ENCODE data around the gene COL26A1. TPM values are rescaled to one million over a fixed set of nuclear protein-coding genes. Genes with fewer than 3 reads are reported as not detected.

Gene COL26A1
- total RNA-seq, 1 experiment from 2014 or later: 42.6 TPM

GRCh38 chr7:101518336-101518735 lies 155.7 kb downstream of the COL26A1 start:
- H2BK20ac ChIP-seq (ENCODE audit: low read depth, low read length, poor library complexity, severe bottlenecking): no peak overlapping the region
- no peak overlapping the region for H3K56ac ChIP-seq (ENCODE audit: insufficient read length, low read depth, low read length)
- Mint-ChIP-seq H3K9me3 (no peaks in the 10 kb centered on the region), H3K36me3 (ENCODE audit: insufficient read depth in 1 of 3, low read depth in 3 of 3) (peaks cover 0 to 6% (median 0%) of the 10 kb centered on the region in 3 experiments; a peak in 4 of 7 replicates), H3K27ac (peak overlapping the region in 1 of 3 experiments; percentile 41; a peak in 1 of 7 replicates), H3K4me1 (peaks cover 19 to 29% of the 10 kb centered on the region in 2 experiments), H3K4me3 (no peak overlapping the region), H3K27me3 (ENCODE audit: low read depth) (peaks cover 8% of the 10 kb centered on the region)
- no peaks in the 10 kb centered on the region for H3K4me1 ChIP-seq (ENCODE audit: insufficient read depth, low read length)
- H3K14ac ChIP-seq (ENCODE audit: insufficient read depth, low read length): no peak overlapping the region; the same call in 1 of the 2 replicates
- TF ChIP-seq CTCF (conservative IDR thresholded peaks at IDR 0.05): no peak
- H4K20me1 ChIP-seq (ENCODE audit: control insufficient read depth, insufficient read depth, insufficient read length): no peaks in the 10 kb centered on the region
- H3K18ac ChIP-seq (ENCODE audit: insufficient read length, low read depth, low read length): no peak overlapping the region
- H3K23me2 ChIP-seq (ENCODE audit: insufficient read length, low read depth, low read length, poor library complexity, severe bottlenecking): no peaks in the 10 kb centered on the region
- H3K27ac ChIP-seq (ENCODE audit: insufficient read length, low read depth, low read length): no peak overlapping the region
- H4K5ac ChIP-seq (ENCODE audit: insufficient read length, low read depth, low read length): no peak overlapping the region
- no peak overlapping the region for H2BK120ac ChIP-seq (ENCODE audit: low read depth, low read length, poor library complexity, severe bottlenecking)
- no peak for DNase-seq
- H3K79me2 ChIP-seq (ENCODE audit: insufficient read depth, low read length): no peaks in the 10 kb centered on the region
- H3K27me3 ChIP-seq (ENCODE audit: insufficient read depth, low read length): no peaks in the 10 kb centered on the region
- H2AFZ ChIP-seq (ENCODE audit: low read length): no peak overlapping the region
- H3K9me3 ChIP-seq (ENCODE audit: control insufficient read depth, low read depth, low read length): no peaks in the 10 kb centered on the region
- H3T11ph ChIP-seq (ENCODE audit: low read length): no peak overlapping the region
- no peak overlapping the region for H4K91ac ChIP-seq (ENCODE audit: insufficient read length, low read depth, low read length)
- no peak overlapping the region for H3K23ac ChIP-seq (ENCODE audit: insufficient read length, low read depth, low read length)
- H2BK12ac ChIP-seq (ENCODE audit: insufficient read length, low read depth, low read length): no peak overlapping the region
- WGBS (ENCODE audit: extremely low coverage, insufficient read length, low lambda C conversion rate): no CpG with 5 or more reads among the region's 9 CpGs
- no peak overlapping the region for H3K9ac ChIP-seq (ENCODE audit: extremely low read depth, insufficient read length, low read length)
- H2AK5ac ChIP-seq (ENCODE audit: insufficient read length, low read length): no peak overlapping the region
- no peak overlapping the region for H4K8ac ChIP-seq (replicated peaks; ENCODE audit: insufficient read length, low read depth, low read length)
- H2BK15ac ChIP-seq (ENCODE audit: low read depth, low read length): no peak overlapping the region
- H3K79me1 ChIP-seq (ENCODE audit: insufficient read depth, low read depth, low read length, poor library complexity, severe bottlenecking): no peaks in the 10 kb centered on the region
- H3K4me2 ChIP-seq (ENCODE audit: insufficient read depth, insufficient read length, low read length): no peak overlapping the region
- no peak overlapping the region for H2BK5ac ChIP-seq (ENCODE audit: insufficient read length, low read length)
- H3K4ac ChIP-seq (ENCODE audit: low read depth, low read length): no peak overlapping the region
